ENCODE results near the gene PRRC2A.
A peak's percentile ranks its signal among the peaks of the same experiment; 100 is the strongest.

PRRC2A gene

GRCh38 chr6:31620586-31621319 is at the start of gene PRRC2A:
PRRC2A (plus strand) TSS chr6:31620715; CDS start chr6:31622790, 2,075 bp downstream.
- H3K27ac ChIP-seq: peak within 1 kb of the TSS; percentile 99
- peaks cover 24% of the 10 kb centered on the region for H3K36me3 ChIP-seq
- no peaks in the 10 kb centered on the region for H3K27me3 ChIP-seq
- no peaks in the 10 kb centered on the region for H3K9me3 ChIP-seq
- H3K4me3 ChIP-seq (ENCODE audit: low read depth in 1 of 2, low read length in 1 of 2): peak within 1 kb of the TSS; percentile 73 to 99
- peaks cover 49 to 50% of the 10 kb centered on the region in 2 experiments for H3K4me1 ChIP-seq (ENCODE audit: control insufficient read depth in 1 of 2, insufficient read depth in 1 of 2, low read depth in 1 of 2, low read length in 1 of 2)
- TF ChIP-seq, protein P1, sequence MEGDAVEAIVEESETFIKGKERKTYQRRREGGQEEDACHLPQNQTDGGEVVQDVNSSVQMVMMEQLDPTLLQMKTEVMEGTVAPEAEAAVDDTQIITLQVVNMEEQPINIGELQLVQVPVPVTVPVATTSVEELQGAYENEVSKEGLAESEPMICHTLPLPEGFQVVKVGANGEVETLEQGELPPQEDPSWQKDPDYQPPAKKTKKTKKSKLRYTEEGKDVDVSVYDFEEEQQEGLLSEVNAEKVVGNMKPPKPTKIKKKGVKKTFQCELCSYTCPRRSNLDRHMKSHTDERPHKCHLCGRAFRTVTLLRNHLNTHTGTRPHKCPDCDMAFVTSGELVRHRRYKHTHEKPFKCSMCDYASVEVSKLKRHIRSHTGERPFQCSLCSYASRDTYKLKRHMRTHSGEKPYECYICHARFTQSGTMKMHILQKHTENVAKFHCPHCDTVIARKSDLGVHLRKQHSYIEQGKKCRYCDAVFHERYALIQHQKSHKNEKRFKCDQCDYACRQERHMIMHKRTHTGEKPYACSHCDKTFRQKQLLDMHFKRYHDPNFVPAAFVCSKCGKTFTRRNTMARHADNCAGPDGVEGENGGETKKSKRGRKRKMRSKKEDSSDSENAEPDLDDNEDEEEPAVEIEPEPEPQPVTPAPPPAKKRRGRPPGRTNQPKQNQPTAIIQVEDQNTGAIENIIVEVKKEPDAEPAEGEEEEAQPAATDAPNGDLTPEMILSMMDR (IDR thresholded peaks at IDR 0.05): no peak

GRCh38 chr6:31572041-31572911 is 48.2 kb upstream of the PRRC2A start, which contains the start of gene LTA:
LTA (plus strand) TSS chr6:31572289; CDS start chr6:31572743, 454 bp downstream.
- Histone ChIP-seq H3K4me1 (ENCODE audit: control insufficient read depth in 1 of 2, insufficient read depth in 1 of 2, low read depth in 1 of 2, low read length in 1 of 2) (peaks cover 44 to 45% of the 10 kb centered on the region in 2 experiments), H3K27ac (no peak within 1 kb of the TSS)

DNA sequence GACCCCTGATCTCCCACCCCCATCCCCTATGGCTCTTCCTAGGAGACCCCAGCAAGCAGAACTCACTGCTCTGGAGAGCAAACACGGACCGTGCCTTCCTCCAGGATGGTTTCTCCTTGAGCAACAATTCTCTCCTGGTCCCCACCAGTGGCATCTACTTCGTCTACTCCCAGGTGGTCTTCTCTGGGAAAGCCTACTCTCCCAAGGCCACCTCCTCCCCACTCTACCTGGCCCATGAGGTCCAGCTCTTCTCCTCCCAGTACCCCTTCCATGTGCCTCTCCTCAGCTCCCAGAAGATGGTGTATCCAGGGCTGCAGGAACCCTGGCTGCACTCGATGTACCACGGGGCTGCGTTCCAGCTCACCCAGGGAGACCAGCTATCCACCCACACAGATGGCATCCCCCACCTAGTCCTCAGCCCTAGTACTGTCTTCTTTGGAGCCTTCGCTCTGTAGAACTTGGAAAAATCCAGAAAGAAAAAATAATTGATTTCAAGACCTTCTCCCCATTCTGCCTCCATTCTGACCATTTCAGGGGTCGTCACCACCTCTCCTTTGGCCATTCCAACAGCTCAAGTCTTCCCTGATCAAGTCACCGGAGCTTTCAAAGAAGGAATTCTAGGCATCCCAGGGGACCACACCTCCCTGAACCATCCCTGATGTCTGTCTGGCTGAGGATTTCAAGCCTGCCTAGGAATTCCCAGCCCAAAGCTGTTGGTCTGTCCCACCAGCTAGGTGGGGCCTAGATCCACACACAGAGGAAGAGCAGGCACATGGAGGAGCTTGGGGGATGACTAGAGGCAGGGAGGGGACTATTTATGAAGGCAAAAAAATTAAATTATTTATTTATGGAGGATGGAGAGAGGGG is 47.0 kb upstream of the PRRC2A start:
- Histone ChIP-seq H3K4me1 (ENCODE audit: control insufficient read depth in 1 of 2, insufficient read depth in 1 of 2, low read depth in 1 of 2, low read length in 1 of 2) (peaks cover 37 to 42% of the 10 kb centered on the region in 2 experiments), H3K27me3 (no peaks in the 10 kb centered on the region), H3K9me3 (no peaks in the 10 kb centered on the region), H3K4me3 (ENCODE audit: low read depth in 1 of 2, low read length in 1 of 2) (no peak overlapping the region), H3K27ac (no peak overlapping the region), H3K36me3 (peaks cover 10% of the 10 kb centered on the region)
- TF ChIP-seq, protein P1 (IDR thresholded peaks at IDR 0.05): no peak

More at GRCh38 chr6:31572041-31572911, 48.2 kb upstream of the PRRC2A start, which contains the start of gene LTA:
- Histone ChIP-seq H3K27me3 (no peaks in the 10 kb centered on the region), H3K4me3 (ENCODE audit: low read depth in 1 of 2, low read length in 1 of 2) (no peak within 1 kb of the TSS), H3K36me3 (peaks cover 5% of the 10 kb centered on the region), H3K9me3 (no peaks in the 10 kb centered on the region)
- TF ChIP-seq, protein P1 (IDR thresholded peaks at IDR 0.05): no peak

DNA sequence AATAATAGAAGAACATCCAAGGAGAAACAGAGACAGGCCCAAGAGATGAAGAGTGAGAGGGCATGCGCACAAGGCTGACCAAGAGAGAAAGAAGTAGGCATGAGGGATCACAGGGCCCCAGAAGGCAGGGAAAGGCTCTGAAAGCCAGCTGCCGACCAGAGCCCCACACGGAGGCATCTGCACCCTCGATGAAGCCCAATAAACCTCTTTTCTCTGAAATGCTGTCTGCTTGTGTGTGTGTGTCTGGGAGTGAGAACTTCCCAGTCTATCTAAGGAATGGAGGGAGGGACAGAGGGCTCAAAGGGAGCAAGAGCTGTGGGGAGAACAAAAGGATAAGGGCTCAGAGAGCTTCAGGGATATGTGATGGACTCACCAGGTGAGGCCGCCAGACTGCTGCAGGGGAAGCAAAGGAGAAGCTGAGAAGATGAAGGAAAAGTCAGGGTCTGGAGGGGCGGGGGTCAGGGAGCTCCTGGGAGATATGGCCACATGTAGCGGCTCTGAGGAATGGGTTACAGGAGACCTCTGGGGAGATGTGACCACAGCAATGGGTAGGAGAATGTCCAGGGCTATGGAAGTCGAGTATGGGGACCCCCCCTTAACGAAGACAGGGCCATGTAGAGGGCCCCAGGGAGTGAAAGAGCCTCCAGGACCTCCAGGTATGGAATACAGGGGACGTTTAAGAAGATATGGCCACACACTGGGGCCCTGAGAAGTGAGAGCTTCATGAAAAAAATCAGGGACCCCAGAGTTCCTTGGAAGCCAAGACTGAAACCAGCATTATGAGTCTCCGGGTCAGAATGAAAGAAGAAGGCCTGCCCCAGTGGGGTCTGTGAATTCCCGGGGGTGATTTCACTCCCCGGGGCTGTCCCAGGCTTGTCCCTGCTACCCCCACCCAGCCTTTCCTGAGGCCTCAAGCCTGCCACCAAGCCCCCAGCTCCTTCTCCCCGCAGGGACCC is 46.1 kb upstream of the PRRC2A start:
- peaks cover 10% of the 10 kb centered on the region for H3K36me3 ChIP-seq
- H3K27ac ChIP-seq: peak overlapping the region; percentile 84
- H3K9me3 ChIP-seq: no peaks in the 10 kb centered on the region
- TF ChIP-seq, protein P1 (IDR thresholded peaks at IDR 0.05): no peak
- peaks cover 28 to 33% of the 10 kb centered on the region in 2 experiments for H3K4me1 ChIP-seq (ENCODE audit: control insufficient read depth in 1 of 2, insufficient read depth in 1 of 2, low read depth in 1 of 2, low read length in 1 of 2)
- H3K27me3 ChIP-seq: no peaks in the 10 kb centered on the region
- H3K4me3 ChIP-seq (ENCODE audit: low read depth in 1 of 2, low read length in 1 of 2): peak overlapping the region; percentile 65 to 67
